ENCODE results near the gene OTX2. TPM values are rescaled to one million over a fixed set of nuclear protein-coding genes. Genes with fewer than 3 reads are reported as not detected.

The OTX2 gene
- total RNA-seq, 1 experiment from 2014 or later, result not detected

- DNase-seq (ENCODE audit: low read depth, low spot score) (no peak), ATAC-seq (no peak)
- intact Hi-C loops (cut with micrococcal nuclease; ENCODE audit: unreplicated experiment), result no loop called here
- CTCF ChIA-PET, result interaction anchor here (0.6 kb wide), 1 partner anchor 31 kb away, joined by 3 read pairs; no protein-coding TSS in a partner anchor
- TF ChIP-seq TCF7L2 (IDR thresholded peaks at IDR 0.05; ENCODE audit: low read depth, low read length) (no peak), SIN3A (IDR thresholded peaks at IDR 0.05; ENCODE audit: borderline replicate concordance, insufficient read depth, low read depth, low read length) (no peak)
- Histone ChIP-seq H3K36me3 (ENCODE audit: control insufficient read depth, insufficient read depth, low read length) (no peaks in the 10 kb centered on the region), H3K4me1 (ENCODE audit: control insufficient read depth, insufficient read depth, low read length) (no peaks in the 10 kb centered on the region), H3K9me3 (ENCODE audit: control insufficient read depth, insufficient read depth, low read depth, low read length) (no peaks in the 10 kb centered on the region), H3K27ac (ENCODE audit: low read length) (no peak overlapping the region), H3K27me3 (ENCODE audit: control insufficient read depth, insufficient read depth, low read length) (no peaks in the 10 kb centered on the region; the same call in 1 of the 2 replicates), H3K4me3 (ENCODE audit: low read depth in 2 of 2, low read length in 2 of 2) (no peak overlapping the region)
- BruUV-seq (replicated peaks), result no TSS peak
- in situ Hi-C loops (cut with HindIII; ENCODE audit: low pct_unique_long_range_greater_than_20kb, low sequenced_read_pairs), result no loop called here
- POLR2A ChIA-PET, result no interaction called here
These were observed 11.6 kb downstream of the OTX2 start for GRCh38 chr14:56798447-56799342.

GRCh38 chr14:56797569-56798446, 12.5 kb downstream of the OTX2 start:
- ChIA-PET CTCF (no interaction called here), POLR2A (no interaction called here)
- Histone ChIP-seq H3K36me3 (ENCODE audit: control insufficient read depth, insufficient read depth, low read length) (no peaks in the 10 kb centered on the region), H3K9me3 (ENCODE audit: control insufficient read depth, insufficient read depth, low read depth, low read length) (no peaks in the 10 kb centered on the region), H3K4me1 (ENCODE audit: control insufficient read depth, insufficient read depth, low read length) (no peaks in the 10 kb centered on the region), H3K4me3 (ENCODE audit: low read depth in 2 of 2, low read length in 2 of 2) (no peak overlapping the region), H3K27me3 (ENCODE audit: control insufficient read depth, insufficient read depth, low read length) (no peaks in the 10 kb centered on the region), H3K27ac (ENCODE audit: low read length) (no peak overlapping the region)
- in situ Hi-C loops (cut with HindIII; ENCODE audit: low pct_unique_long_range_greater_than_20kb, low sequenced_read_pairs), result no loop called here
- ATAC-seq (no peak), DNase-seq (ENCODE audit: low read depth, low spot score) (no peak)
- no peak for TF ChIP-seq POLR2AphosphoS5 (IDR thresholded peaks at IDR 0.05; ENCODE audit: low read depth, low read length)
- TF ChIP-seq TCF7L2 (IDR thresholded peaks at IDR 0.05; ENCODE audit: low read depth, low read length), result no peak
- no peak for TF ChIP-seq SIN3A (IDR thresholded peaks at IDR 0.05; ENCODE audit: borderline replicate concordance, insufficient read depth, low read depth, low read length)
- TF ChIP-seq CTCF (IDR thresholded peaks at IDR 0.05), result no peak
- TF ChIP-seq REST (IDR thresholded peaks at IDR 0.05; ENCODE audit: insufficient read depth in 1 of 2, low read depth in 2 of 2, low read length in 1 of 2), result no peak
- intact Hi-C loops (cut with micrococcal nuclease; ENCODE audit: unreplicated experiment), result no loop called here
- BruUV-seq (replicated peaks), result no TSS peak

Data from Panc1 (cell line).